HL-60 (cell line): ENCODE measurements around the gene RAB26.

Experiments used
- CTCF ChIP-seq: IDR thresholded peaks from one replicate; pipeline ENCODE4 v1.5.1; 2011; ENCODE audit warnings: low read length, control low read depth, inconsistent platforms; ENCODE audit not compliant: insufficient read depth
- GABPA ChIP-seq: IDR thresholded peaks from 2 replicates; pipeline ENCODE4 v1.6.1; 2012; ENCODE audit warnings: low read depth
- TF ChIP-seq, protein P1 (sequence below): IDR thresholded peaks from 2 replicates; pipeline ENCODE4 v1.6.1; 2012; ENCODE audit warnings: low read depth; ENCODE audit not compliant: insufficient replicate concordance

DNA sequence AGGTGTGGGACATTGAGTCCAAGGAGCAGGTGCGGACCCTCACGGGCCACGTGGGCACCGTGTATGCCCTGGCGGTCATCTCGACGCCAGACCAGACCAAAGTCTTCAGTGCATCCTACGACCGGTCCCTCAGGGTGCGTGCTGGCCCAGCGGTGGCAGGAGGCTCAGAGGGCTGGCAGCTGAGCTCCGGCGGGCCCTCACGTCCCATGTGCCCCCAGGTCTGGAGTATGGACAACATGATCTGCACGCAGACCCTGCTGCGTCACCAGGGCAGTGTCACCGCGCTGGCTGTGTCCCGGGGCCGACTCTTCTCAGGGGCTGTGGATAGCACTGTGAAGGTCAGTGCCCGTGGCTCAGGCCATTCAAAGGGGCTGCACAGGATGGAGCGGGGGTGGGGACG, 27.6 kb downstream of the RAB26 start:
- TF ChIP-seq CTCF = no peak
- TF ChIP-seq GABPA = no peak
- TF ChIP-seq, protein P1, sequence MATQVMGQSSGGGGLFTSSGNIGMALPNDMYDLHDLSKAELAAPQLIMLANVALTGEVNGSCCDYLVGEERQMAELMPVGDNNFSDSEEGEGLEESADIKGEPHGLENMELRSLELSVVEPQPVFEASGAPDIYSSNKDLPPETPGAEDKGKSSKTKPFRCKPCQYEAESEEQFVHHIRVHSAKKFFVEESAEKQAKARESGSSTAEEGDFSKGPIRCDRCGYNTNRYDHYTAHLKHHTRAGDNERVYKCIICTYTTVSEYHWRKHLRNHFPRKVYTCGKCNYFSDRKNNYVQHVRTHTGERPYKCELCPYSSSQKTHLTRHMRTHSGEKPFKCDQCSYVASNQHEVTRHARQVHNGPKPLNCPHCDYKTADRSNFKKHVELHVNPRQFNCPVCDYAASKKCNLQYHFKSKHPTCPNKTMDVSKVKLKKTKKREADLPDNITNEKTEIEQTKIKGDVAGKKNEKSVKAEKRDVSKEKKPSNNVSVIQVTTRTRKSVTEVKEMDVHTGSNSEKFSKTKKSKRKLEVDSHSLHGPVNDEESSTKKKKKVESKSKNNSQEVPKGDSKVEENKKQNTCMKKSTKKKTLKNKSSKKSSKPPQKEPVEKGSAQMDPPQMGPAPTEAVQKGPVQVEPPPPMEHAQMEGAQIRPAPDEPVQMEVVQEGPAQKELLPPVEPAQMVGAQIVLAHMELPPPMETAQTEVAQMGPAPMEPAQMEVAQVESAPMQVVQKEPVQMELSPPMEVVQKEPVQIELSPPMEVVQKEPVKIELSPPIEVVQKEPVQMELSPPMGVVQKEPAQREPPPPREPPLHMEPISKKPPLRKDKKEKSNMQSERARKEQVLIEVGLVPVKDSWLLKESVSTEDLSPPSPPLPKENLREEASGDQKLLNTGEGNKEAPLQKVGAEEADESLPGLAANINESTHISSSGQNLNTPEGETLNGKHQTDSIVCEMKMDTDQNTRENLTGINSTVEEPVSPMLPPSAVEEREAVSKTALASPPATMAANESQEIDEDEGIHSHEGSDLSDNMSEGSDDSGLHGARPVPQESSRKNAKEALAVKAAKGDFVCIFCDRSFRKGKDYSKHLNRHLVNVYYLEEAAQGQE = no peak
